K562 (cell line): ENCODE results near the gene FILIP1L. TPM values are rescaled to one million over a fixed set of nuclear protein-coding genes. Genes with fewer than 3 reads are reported as not detected.

ENCODE experiments used
- BRD9 ChIP-seq: fragments of 450-650 bp; IDR thresholded peaks from 2 replicates; pipeline ENCODE4 v1.6.1; 2018; ENCODE audit warnings: low read depth; ENCODE audit not compliant: partially characterized antibody
- BRF1 ChIP-seq: IDR thresholded peaks from 3 replicates; pipeline ENCODE4 v1.6.1; 2011; ENCODE audit warnings: borderline replicate concordance, mild to moderate bottlenecking; ENCODE audit not compliant: insufficient read length; ENCODE audit errors: extremely low read depth
- C11orf30 ChIP-seq: fragments of 450-650 bp; IDR thresholded peaks from 2 replicates; pipeline ENCODE4 v1.6.1; 2016; ENCODE audit warnings: low read depth, mild to moderate bottlenecking
- CHCHD3 ChIP-seq: fragments of 250-450 bp; sonication (Bioruptor Pico); IDR thresholded peaks from 2 replicates; pipeline ENCODE4 v2.1.2; 2022; ENCODE audit warnings: mild to moderate bottlenecking
- CHD1 ChIP-seq: fragments of 200-600 bp; sonication (generic); IDR thresholded peaks from one replicate; pipeline ENCODE4 v1.6.1; 2012; ENCODE audit warnings: mild to moderate bottlenecking, moderate library complexity, low read length, inconsistent platforms
- CREB3 ChIP-seq: fragments of 450-650 bp; conservative IDR thresholded peaks from 2 replicates; pipeline ENCODE4 v1.6.1; 2016; ENCODE audit warnings: missing genetic modification characterization, low read depth, mild to moderate bottlenecking, missing compliant biosample characterization, moderate library complexity
- CREBBP ChIP-seq: IDR thresholded peaks from one replicate; pipeline ENCODE4 v1.6.1; 2012; ENCODE audit warnings: low read depth, mild to moderate bottlenecking, control low read depth, inconsistent platforms, low read length
- ELF4 ChIP-seq: fragments of 450-650 bp; formaldehyde crosslinking; IDR thresholded peaks from 2 replicates; pipeline ENCODE4 v1.4.0; 2022; ENCODE audit warnings: missing genetic modification characterization
- FOSL1 ChIP-seq: fragments of 200-800 bp; sonication (Bioruptor generic); conservative IDR thresholded peaks from 2 replicates; pipeline ENCODE4 v1.6.1; 2016; ENCODE audit warnings: missing genetic modification characterization, missing compliant biosample characterization
- FOXJ3 ChIP-seq: sonication (generic); formaldehyde crosslinking; IDR thresholded peaks from 2 replicates; pipeline ENCODE4 v1.4.0; 2020; ENCODE audit warnings: mild to moderate bottlenecking, missing genetic modification reagents
- FOXO4 ChIP-seq: fragments of 450-650 bp; formaldehyde crosslinking; IDR thresholded peaks from 2 replicates; pipeline ENCODE4 v1.4.0; 2020; ENCODE audit warnings: mild to moderate bottlenecking, moderate library complexity
- GABPB1 ChIP-seq: sonication (generic); formaldehyde crosslinking; IDR thresholded peaks from 2 replicates; pipeline ENCODE4 v1.8.0; 2022; ENCODE audit warnings: mild to moderate bottlenecking, missing genetic modification reagents
- GATAD2A ChIP-seq: fragments of 450-650 bp; IDR thresholded peaks from 2 replicates; pipeline ENCODE4 v1.6.1; 2017
- HDAC2 ChIP-seq: fragments of 450-650 bp; IDR thresholded peaks from 2 replicates; pipeline ENCODE4 v1.6.1; 2016; ENCODE audit warnings: mild to moderate bottlenecking
- PML ChIP-seq: IDR thresholded peaks from 2 replicates; pipeline ENCODE4 v1.6.1; 2012; ENCODE audit warnings: low read length, inconsistent platforms
- RAD51 ChIP-seq: fragments of 450-650 bp; IDR thresholded peaks from 2 replicates; pipeline ENCODE4 v1.7.1; 2016; ENCODE audit warnings: low read depth, mild to moderate bottlenecking, borderline replicate concordance
- SPI1 ChIP-seq: IDR thresholded peaks from 2 replicates; pipeline ENCODE4 v1.6.1; 2011; ENCODE audit warnings: low read depth, low read length, control low read depth, borderline replicate concordance
- TEAD4 ChIP-seq, 2 experiments: sonication (generic) in 1 of 2; formaldehyde crosslinking in 1 of 2; IDR thresholded peaks; 2 replicates each; pipeline versions ENCODE4 v1.6.1 to v1.8.0; 2012 to 2022; ENCODE audit warnings: borderline replicate concordance in 1 of 2, inconsistent platforms in 1 of 2, low read length in 1 of 2, mild to moderate bottlenecking in 1 of 2, missing genetic modification reagents in 1 of 2
- ZNF197 ChIP-seq: fragments of 200-800 bp; sonication (Bioruptor generic); IDR thresholded peaks from 2 replicates; pipeline ENCODE4 v1.6.1; 2016; ENCODE audit warnings: low read depth, missing genetic modification characterization, missing compliant biosample characterization
- ZNF274 ChIP-seq: IDR thresholded peaks from 2 replicates; pipeline ENCODE4 v1.6.1; 2011; ENCODE audit warnings: low read depth, mild to moderate bottlenecking, low read length, moderate library complexity, borderline replicate concordance
- ZNF655 ChIP-seq: fragments of 250-450 bp; sonication (Bioruptor Pico); IDR thresholded peaks from 2 replicates; pipeline ENCODE4 v1.5.0; 2021
- ZSCAN29 ChIP-seq: fragments of 450-650 bp; IDR thresholded peaks from 2 replicates; pipeline ENCODE4 v1.6.1; 2017
- polyA plus RNA-seq, 8 experiments: library from polyadenylated mRNA; depleted of rRNA in 4 of 8; stranded (reverse) in 5 of 8; unstranded in 3 of 8; fragments of >200 nt; fragmentation: Nextera tagmentation in 2 of 8; fragmentation: Illumina TruSeq in 1 of 8; extraction: Ambion mirVana in 2 of 8; extraction: Trizol in 1 of 8; gene quantifications; 2 replicates each; pipeline versions ENCODE4 v1.2.1 to v1.2.3, GENCODE V29; 2011 to 2014; ENCODE audit warnings: inconsistent platforms in 1 of 8, missing spikeins in 1 of 8
- total RNA-seq, 7 experiments: library from RNA; depleted of rRNA in 6 of 7; stranded (reverse); fragments of >200 nt in 6 of 7; fragmentation: Illumina TruSeq in 2 of 7; extraction: Trizol in 2 of 7; gene quantifications; 2 replicates each; pipeline versions ENCODE4 v1.2.1 to v1.2.3, GENCODE V29; 2011 to 2021; ENCODE audit warnings: low replicate concordance in 1 of 7
- TF ChIP-seq, protein P1 (sequence below): IDR thresholded peaks from 3 replicates; pipeline ENCODE4 v1.6.1; 2011; ENCODE audit warnings: borderline replicate concordance, mild to moderate bottlenecking; ENCODE audit not compliant: insufficient read length, insufficient read depth

The FILIP1L gene
- total and polyA plus RNA-seq, 9 of the 15 experiments (the other 6 are each of a cell fraction or from before 2014, with no cell fraction given): 0.50 to 2.1 (median 1.1) TPM

DNA sequence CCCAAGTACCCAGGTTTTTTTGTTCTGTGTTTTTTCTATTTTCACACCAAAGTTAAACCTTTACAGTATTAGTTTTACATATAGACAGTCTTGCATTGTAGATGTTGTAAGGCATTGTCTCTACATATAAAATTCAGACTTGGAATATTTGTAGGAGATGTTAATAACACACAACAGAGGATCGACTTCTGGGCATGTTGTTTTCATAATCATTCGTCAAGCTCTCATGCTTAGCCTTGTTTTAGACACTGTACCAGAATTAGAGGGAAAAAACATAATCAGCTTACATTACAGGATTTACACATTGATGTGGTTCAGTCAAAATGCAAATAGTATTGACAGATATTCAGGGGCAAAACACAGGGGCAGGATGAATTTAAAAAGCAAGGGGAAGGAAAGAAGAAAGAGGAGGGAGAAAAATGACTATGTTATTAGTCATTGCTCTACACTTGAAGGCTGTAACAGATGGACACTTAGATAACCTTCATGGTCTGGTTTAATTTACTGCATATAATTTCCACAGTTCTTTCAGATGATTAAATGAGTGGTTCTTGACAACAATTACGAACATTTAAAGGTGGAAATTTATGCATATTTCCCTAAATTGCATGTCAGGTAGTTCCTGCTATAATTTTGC lies 289.2 kb downstream of the FILIP1L start (continued):
- TF ChIP-seq CHD1: no peak
- TF ChIP-seq, protein P1, sequence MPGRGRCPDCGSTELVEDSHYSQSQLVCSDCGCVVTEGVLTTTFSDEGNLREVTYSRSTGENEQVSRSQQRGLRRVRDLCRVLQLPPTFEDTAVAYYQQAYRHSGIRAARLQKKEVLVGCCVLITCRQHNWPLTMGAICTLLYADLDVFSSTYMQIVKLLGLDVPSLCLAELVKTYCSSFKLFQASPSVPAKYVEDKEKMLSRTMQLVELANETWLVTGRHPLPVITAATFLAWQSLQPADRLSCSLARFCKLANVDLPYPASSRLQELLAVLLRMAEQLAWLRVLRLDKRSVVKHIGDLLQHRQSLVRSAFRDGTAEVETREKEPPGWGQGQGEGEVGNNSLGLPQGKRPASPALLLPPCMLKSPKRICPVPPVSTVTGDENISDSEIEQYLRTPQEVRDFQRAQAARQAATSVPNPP: no peak
- no peak for TF ChIP-seq HDAC2
- TF ChIP-seq ZNF655 (CRISPR knock-in tag): no peak
- no peak for TF ChIP-seq BRD9
- TF ChIP-seq FOSL1 (tag): peak; percentile 96
- no peak for TF ChIP-seq CHCHD3 (CRISPR knock-in tag)
- TF ChIP-seq ZNF274: no peak
- TF ChIP-seq CREB3 (tag): no peak
- no peak for TF ChIP-seq SPI1
- no peak for TF ChIP-seq GATAD2A
- TF ChIP-seq FOXJ3 (CRISPR knock-in tag): no peak
- TF ChIP-seq C11orf30: no peak
- TF ChIP-seq FOXO4 (CRISPR knock-in tag): no peak
- no peak for TF ChIP-seq ZSCAN29
- no peak for TF ChIP-seq RAD51
- TF ChIP-seq TEAD4 (IDR thresholded peaks at IDR 0.05; ENCODE audit: low read length): peak; percentile 85
- no peak for TF ChIP-seq TEAD4 (CRISPR knock-in tag; IDR thresholded peaks at IDR 0.05; ENCODE audit: borderline replicate concordance)
- peak; percentile 45; the same call in 1 of the 2 replicates for TF ChIP-seq PML
- TF ChIP-seq ELF4 (CRISPR knock-in tag): no peak
- no peak for TF ChIP-seq BRF1
- TF ChIP-seq CREBBP: no peak
- no peak for TF ChIP-seq GABPB1 (CRISPR knock-in tag)
- no peak for TF ChIP-seq ZNF197
